WI38 (cell line): ENCODE measurements around the gene COG4.

Experiments used
- H3K4me3 ChIP-seq: 2 replicates; pipeline ENCODE4 v1.5.1; 2011; ENCODE audit warnings: low read depth, mild to moderate bottlenecking, control low read depth, low read length
- TF ChIP-seq, protein P1 (sequence below): IDR thresholded peaks from 2 replicates; pipeline ENCODE4 v1.5.1; 2012; ENCODE audit warnings: low read depth, mild to moderate bottlenecking, control low read depth, low read length

The COG4 gene

DNA sequence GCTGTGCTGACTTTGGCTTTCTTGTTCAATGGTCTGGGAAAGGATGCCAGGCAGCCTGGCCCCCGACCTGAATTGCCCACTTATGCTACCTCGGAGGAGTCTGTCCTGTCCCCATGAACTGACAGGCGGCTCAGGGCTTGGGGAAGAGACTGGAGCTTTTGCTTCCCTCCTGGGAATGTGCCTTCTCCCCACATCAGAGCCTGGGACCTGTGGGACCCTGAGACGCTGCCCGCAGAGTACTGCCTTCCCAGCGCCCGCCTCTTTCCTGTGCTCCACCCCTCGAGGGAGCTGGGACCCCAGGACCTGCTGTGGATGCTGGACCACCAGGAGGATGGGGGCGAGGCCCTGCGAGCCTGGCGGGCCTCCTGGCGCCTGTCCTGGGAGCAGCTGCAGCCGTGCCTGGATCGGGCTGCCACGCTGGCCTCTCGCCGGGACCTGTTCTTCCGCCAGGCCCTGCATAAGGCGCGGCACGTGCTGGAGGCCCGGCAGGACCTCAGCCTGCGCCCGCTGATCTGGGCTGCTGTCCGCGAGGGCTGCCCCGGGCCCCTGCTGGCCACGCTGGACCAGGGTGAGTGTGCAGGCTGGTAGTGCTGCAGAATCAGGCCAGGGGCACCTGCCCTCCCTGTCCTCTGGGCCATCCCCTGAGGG lies 50.4 kb downstream of the COG4 start:
- H3K4me3 ChIP-seq, result no peak overlapping the region
- TF ChIP-seq, protein P1, sequence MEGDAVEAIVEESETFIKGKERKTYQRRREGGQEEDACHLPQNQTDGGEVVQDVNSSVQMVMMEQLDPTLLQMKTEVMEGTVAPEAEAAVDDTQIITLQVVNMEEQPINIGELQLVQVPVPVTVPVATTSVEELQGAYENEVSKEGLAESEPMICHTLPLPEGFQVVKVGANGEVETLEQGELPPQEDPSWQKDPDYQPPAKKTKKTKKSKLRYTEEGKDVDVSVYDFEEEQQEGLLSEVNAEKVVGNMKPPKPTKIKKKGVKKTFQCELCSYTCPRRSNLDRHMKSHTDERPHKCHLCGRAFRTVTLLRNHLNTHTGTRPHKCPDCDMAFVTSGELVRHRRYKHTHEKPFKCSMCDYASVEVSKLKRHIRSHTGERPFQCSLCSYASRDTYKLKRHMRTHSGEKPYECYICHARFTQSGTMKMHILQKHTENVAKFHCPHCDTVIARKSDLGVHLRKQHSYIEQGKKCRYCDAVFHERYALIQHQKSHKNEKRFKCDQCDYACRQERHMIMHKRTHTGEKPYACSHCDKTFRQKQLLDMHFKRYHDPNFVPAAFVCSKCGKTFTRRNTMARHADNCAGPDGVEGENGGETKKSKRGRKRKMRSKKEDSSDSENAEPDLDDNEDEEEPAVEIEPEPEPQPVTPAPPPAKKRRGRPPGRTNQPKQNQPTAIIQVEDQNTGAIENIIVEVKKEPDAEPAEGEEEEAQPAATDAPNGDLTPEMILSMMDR, result no peak

DNA sequence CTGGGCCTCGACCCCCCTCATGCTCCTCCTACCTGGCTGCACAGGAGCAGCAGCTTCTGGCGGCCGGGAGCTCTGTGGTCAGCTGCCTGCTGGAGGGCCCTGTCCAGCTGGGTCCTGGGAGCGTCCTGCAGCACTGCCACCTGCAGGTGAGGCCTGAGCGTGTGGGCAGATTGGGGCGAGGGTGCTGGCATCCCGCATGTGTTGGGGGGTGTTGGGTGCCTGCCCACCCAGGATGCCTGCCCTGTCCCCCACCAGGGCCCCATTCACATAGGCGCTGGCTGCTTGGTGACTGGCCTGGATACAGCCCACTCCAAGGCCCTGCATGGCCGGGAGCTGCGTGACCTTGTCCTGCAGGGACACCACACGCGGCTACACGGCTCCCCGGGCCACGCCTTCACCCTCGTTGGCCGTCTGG lies 52.4 kb downstream of the COG4 start:
- TF ChIP-seq, protein P1, result peak; percentile 24; the same call in 1 of the 2 replicates
- no peak overlapping the region for H3K4me3 ChIP-seq

DNA sequence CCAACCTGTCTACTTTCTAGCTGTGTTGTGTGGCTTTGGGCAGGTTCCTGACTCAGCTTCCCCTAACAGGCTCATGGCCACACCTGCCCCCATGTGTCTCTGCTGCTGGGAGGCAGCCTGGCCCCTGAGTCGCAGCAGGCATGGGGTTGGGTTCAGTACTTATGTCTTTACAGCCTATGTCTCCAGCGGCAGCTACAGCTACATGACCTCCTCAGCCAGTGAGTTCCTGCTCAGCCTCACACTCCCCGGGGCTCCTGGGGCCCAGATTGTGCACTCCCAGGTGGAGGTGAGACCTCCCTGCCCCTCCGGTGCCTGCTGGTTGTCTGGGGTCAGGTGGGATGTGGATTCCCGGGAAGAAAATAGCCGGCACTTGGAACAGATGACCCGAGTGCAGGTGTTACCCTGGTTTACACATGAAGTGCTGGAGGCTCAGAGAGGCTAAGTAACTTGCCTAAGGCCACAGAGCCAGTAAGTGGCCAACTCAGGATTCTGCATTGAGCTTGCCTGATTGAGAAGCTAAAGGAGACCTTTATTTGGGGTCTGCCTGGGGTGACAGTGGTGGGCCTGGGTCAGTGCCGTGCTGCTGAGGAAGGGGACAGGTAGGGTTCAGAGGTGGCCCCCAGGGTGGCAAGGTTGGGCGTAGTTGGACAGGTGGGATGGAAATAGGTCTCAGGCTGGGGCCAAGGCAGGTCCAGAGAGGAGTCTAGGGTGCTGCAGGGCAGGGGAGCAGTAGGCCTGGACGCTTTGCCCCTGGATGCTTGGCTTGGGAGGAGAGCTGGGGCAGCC lies 53.0 kb downstream of the COG4 start:
- H3K4me3 ChIP-seq, result no peak overlapping the region
- TF ChIP-seq, protein P1, result no peak

DNA sequence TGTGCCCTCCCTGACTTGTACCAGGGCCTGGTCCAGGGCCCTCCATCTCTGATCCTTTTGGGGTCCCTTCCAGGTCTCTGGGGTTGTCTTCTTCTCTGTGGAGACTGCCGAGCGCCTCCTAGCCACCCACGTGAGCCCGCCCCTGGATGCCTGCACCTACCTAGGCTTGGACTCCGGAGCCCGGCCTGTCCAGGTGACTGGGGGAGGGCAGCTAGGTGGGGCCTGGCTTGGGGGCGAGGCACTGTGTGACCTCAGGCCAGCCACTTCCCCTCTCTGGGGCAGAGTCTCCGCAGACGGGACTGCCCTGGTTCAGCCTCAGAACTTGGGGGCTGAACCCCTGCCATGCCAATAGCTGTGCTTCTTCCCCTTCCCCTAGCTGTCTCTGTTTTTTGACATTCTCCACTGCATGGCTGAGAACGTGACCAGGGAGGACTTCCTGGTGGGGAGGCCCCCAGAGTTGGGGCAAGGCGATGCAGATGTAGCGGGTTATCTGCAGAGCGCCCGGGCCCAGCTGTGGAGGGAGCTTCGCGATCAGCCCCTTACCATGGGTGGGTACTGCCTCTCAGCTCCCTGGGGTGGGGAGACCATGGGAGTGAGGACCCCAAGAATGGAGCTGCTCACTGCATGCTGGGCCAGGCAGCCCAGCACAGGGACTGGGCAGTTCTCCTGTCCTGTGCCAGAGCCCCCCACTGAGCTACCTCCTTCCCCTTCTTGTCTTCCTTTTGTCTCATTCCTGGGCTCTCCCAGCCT lies 54.4 kb downstream of the COG4 start:
- H3K4me3 ChIP-seq, result no peak overlapping the region
- TF ChIP-seq, protein P1, result no peak

DNA sequence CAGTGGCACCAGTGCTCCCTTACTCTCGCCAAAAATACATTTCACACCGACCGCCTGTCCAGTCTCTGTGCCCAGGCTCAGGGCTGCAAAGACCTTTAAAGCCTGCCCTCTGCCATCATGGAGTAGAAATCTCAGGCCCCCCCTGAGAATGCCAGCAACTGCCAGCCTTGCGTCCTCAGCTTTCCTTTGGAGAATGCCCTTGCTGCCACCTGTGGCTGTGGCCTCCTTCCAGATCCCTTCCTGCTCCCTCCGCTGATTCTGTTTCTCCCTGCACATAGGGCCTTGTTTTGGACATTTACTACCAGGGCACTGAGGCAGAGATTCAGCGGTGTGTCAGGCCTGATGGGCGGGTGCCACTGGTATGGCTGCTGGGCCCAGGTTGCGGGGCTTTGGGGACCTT lies 55.7 kb downstream of the COG4 start:
- H3K4me3 ChIP-seq, result no peak overlapping the region
- TF ChIP-seq, protein P1, result no peak

GRCh38 chr16:70467113-70467512 lies 56.2 kb downstream of the COG4 start:
- TF ChIP-seq, protein P1, result no peak
- no peak overlapping the region for H3K4me3 ChIP-seq

DNA sequence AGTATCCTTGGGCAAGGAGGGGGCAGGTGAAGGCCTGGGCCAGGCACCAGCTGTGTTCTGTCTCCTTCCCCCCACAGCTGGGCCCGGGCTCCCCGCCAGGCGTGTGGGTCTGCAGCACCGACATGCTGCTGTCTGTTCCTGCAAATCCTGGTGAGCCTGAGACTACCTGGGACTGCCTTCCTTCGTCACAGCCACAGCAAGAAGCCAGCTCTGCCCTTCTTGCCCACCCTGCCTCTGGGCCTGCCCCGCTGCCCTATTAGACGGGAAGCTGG lies 56.6 kb downstream of the COG4 start:
- no peak overlapping the region for H3K4me3 ChIP-seq
- TF ChIP-seq, protein P1, result no peak
